GM19324 (cell line): ENCODE measurements around the gene GOLGA6L2.

ENCODE experiments used
- ATAC-seq: cut with Tn5 transposase; IDR thresholded peaks from one replicate; pipeline ENCODE4 v1.9.1; 2021; ENCODE audit warnings: mild to moderate bottlenecking, moderate library complexity; ENCODE audit not compliant: unreplicated experiment, low FRiP score

The GOLGA6L2 gene

GRCh38 chr15:23395832-23396231 is 51.2 kb downstream of the GOLGA6L2 start:
- no peak for ATAC-seq

GRCh38 chr15:23395030-23395692 is 51.9 kb downstream of the GOLGA6L2 start:
- no peak for ATAC-seq
